HepG2 (cell line): ENCODE measurements around the gene CLBA1. TPM values are rescaled to one million over a fixed set of nuclear protein-coding genes. Genes with fewer than 3 reads are reported as not detected.
"Not testable (repeated sequence)": the region's sequence is repeated elsewhere in the genome, so short reads cannot be mapped to it uniquely, and the experiment has no call there.

ENCODE experiments used
- ATAC-seq: fragments of 200-7000 bp; cut with Tn5 transposase; 3 replicates; pipeline ENCODE4 v1.9.1; 2020; ENCODE audit warnings: mild to moderate bottlenecking, moderate library complexity
- BruUV-seq: library from RNA; stranded (reverse); fragments of 400-500 nt; replicated peaks from 2 replicates; lab custom pipeline; 2021; lab: Mats Ljungman, UMichigan
- CTCF ChIA-PET: fragments of 300-600 bp; formaldehyde crosslinking; extraction: SDS; loops from one replicate; lab custom pipeline; 2021; ENCODE audit warnings: low total read pairs, inconsistent platforms, low intra/inter-chr PET ratio; lab: Yijun Ruan, JAX
- POLR2A ChIA-PET: fragments of 350-600 bp; sonication (Branson Sonifier 250); formaldehyde crosslinking; loops from one replicate; lab custom pipeline; 2020; ENCODE audit warnings: antibody characterized with exemption, inconsistent platforms; lab: Yijun Ruan, JAX
- DNase-seq: peaks from one replicate; pipeline ENCODE4 v3.0.0-alpha.2; 2015; ENCODE audit warnings: low spot score
- FAIRE-seq: peaks from 3 replicates; lab custom pipeline; 2011; peaks lifted over from hg19 to GRCh38; lab: Jason Lieb, UNC
- H2AFZ ChIP-seq: one replicate; pipeline ENCODE4 v1.6.1; 2011; ENCODE audit warnings: low read length, inconsistent platforms
- H3K27ac ChIP-seq: fragments of 300-600 bp; 3 replicates; pipeline ENCODE4 v1.8.0; 2011; ENCODE audit warnings: mixed run types, mild to moderate bottlenecking, mixed read lengths, low read length, inconsistent platforms; ENCODE audit not compliant: insufficient read depth; ENCODE audit errors: extremely low read length
- H3K27me3 ChIP-seq, 2 experiments: fragments of 200-600 bp in 1 of 2; 2 replicates in 1 of 2; 3 replicates in 1 of 2; pipeline versions ENCODE4 v1.6.0 to v1.8.0; 2011; ENCODE audit warnings: low read length in 2 of 2, mild to moderate bottlenecking in 2 of 2, moderate library complexity in 2 of 2, inconsistent platforms in 1 of 2; ENCODE audit not compliant: insufficient read depth in 2 of 2, control insufficient read depth in 1 of 2
- H3K36me3 ChIP-seq, 2 experiments: fragments of 200-600 bp in 1 of 2; replicated peaks in 1 of 2; 2 replicates in 1 of 2; 3 replicates in 1 of 2; pipeline versions ENCODE4 v1.5.1 to v1.8.0; 2011; ENCODE audit warnings: low read length in 2 of 2, inconsistent platforms in 1 of 2; ENCODE audit not compliant: insufficient read depth in 2 of 2, control insufficient read depth in 1 of 2
- H3K4me1 ChIP-seq: 2 replicates; pipeline ENCODE4 v1.5.1; 2012; ENCODE audit warnings: low read length, inconsistent platforms; ENCODE audit not compliant: insufficient read depth
- H3K4me2 ChIP-seq: 2 replicates; pipeline ENCODE4 v1.6.0; 2011; ENCODE audit warnings: low read depth, low read length, inconsistent platforms
- H3K4me3 ChIP-seq, 3 experiments: fragments of 200-600 bp in 1 of 3; sonication (generic), shearing (Covaris generic) in 1 of 3; replicated peaks in 1 of 3; 2 replicates each; pipeline ENCODE4 v1.5.1; 2011 to 2016; ENCODE audit warnings: low read length in 3 of 3, inconsistent platforms in 2 of 3, low read depth in 2 of 3, mild to moderate bottlenecking in 2 of 3, control low read depth in 1 of 3, mixed read lengths in 1 of 3; ENCODE audit not compliant: insufficient read depth in 1 of 3
- H3K79me2 ChIP-seq: one replicate; pipeline ENCODE4 v1.6.1; 2011; ENCODE audit warnings: low read length, inconsistent platforms; ENCODE audit not compliant: insufficient read depth
- H3K9ac ChIP-seq: 2 replicates; pipeline ENCODE4 v1.6.0; 2011; ENCODE audit warnings: mild to moderate bottlenecking, low read depth, low read length, inconsistent platforms; ENCODE audit not compliant: insufficient read depth
- H3K9me3 ChIP-seq: 2 replicates; pipeline ENCODE4 v1.5.1; 2012; ENCODE audit warnings: mild to moderate bottlenecking, low read length
- H4K20me1 ChIP-seq: 2 replicates; pipeline ENCODE4 v1.6.0; 2011; ENCODE audit warnings: inconsistent platforms, mild to moderate bottlenecking, low read length, moderate library complexity; ENCODE audit not compliant: insufficient read depth
- ATF7 ChIP-seq, 2 experiments: fragments of 450-650 bp in 1 of 2; sonication (generic) in 1 of 2; formaldehyde crosslinking in 1 of 2; IDR thresholded peaks; 2 replicates each; pipeline versions ENCODE4 v1.4.0 to v1.6.1; 2016 to 2020; ENCODE audit warnings: antibody characterized with exemption in 1 of 2, mild to moderate bottlenecking in 1 of 2, missing genetic modification reagents in 1 of 2
- PHB2 ChIP-seq: fragments of 450-650 bp; IDR thresholded peaks from 2 replicates; pipeline ENCODE4 v1.6.1; 2018; ENCODE audit not compliant: partially characterized antibody
- SNAI1 ChIP-seq: sonication (generic); formaldehyde crosslinking; IDR thresholded peaks from 2 replicates; pipeline ENCODE4 v1.5.0; 2020; ENCODE audit warnings: mild to moderate bottlenecking, missing genetic modification reagents, borderline replicate concordance
- XRCC5 ChIP-seq: fragments of 200-400 bp; formaldehyde crosslinking; optimal IDR thresholded peaks from 2 replicates; pipeline ENCODE3; 2017; ENCODE audit warnings: mild to moderate bottlenecking, low read length
- YEATS4 ChIP-seq: sonication (generic); formaldehyde crosslinking; IDR thresholded peaks from 2 replicates; pipeline ENCODE4 v1.4.0; 2020; ENCODE audit warnings: missing genetic modification reagents, borderline replicate concordance
- ZNF136 ChIP-seq: sonication (generic); formaldehyde crosslinking; IDR thresholded peaks from 2 replicates; pipeline ENCODE4 v1.8.1; 2022; ENCODE audit warnings: low read depth, mild to moderate bottlenecking, moderate library complexity, missing genetic modification reagents
- ZNF563 ChIP-seq: sonication (generic); formaldehyde crosslinking; IDR thresholded peaks from 2 replicates; pipeline ENCODE4 v1.8.0; 2022; ENCODE audit warnings: mild to moderate bottlenecking, moderate library complexity, missing genetic modification reagents
- ZNF607 ChIP-seq: sonication (generic); formaldehyde crosslinking; IDR thresholded peaks from 2 replicates; pipeline ENCODE4 v1.5.1; 2020; ENCODE audit warnings: missing genetic modification reagents, mild to moderate bottlenecking, borderline replicate concordance
- ZNF672 ChIP-seq: sonication (generic); formaldehyde crosslinking; IDR thresholded peaks from 2 replicates; pipeline ENCODE4 v1.8.1; 2022; ENCODE audit warnings: missing genetic modification reagents
- ZNF781 ChIP-seq: sonication (generic); formaldehyde crosslinking; IDR thresholded peaks from 2 replicates; pipeline ENCODE4 v1.5.1; 2020; ENCODE audit warnings: borderline replicate concordance, mild to moderate bottlenecking, missing genetic modification reagents; ENCODE audit errors: not compliant biosample characterization
- WGBS: methylation state at CpG from one replicate; pipeline ENCODE4 v1.1.6; 2017; ENCODE audit warnings: low lambda C conversion rate; 5-methylcytosine and 5-hydroxymethylcytosine counted together
- in situ Hi-C: cut with HindIII; loops from 2 replicates; pipeline ENCODE4 v1.10.0; 2017; ENCODE audit warnings: low pct_unique_long_range_greater_than_20kb; ENCODE audit not compliant: extremely low pct_ligation_motif_present
- intact Hi-C: fragments of 100-400 bp; cut with micrococcal nuclease; formaldehyde crosslinking; loops from one replicate; pipeline ENCODE4 v1.10.0; 2022; ENCODE audit not compliant: unreplicated experiment
- polyA plus RNA-seq, 8 experiments: library from polyadenylated mRNA; depleted of rRNA in 3 of 8; stranded (reverse) in 7 of 8; unstranded in 1 of 8; fragments of >200 nt; fragmentation: Illumina TruSeq in 4 of 8; extraction: Trizol in 4 of 8; gene quantifications; 2 replicates each; pipeline versions ENCODE4 v1.2.1 to v1.2.3, GENCODE V29; 2011 to 2016; ENCODE audit warnings: low read depth in 4 of 8, missing spikeins in 1 of 8, mixed read lengths in 1 of 8; ENCODE audit not compliant: insufficient read depth in 1 of 8
- total RNA-seq, 5 experiments: library from RNA; depleted of rRNA; stranded (reverse); fragments of >200 nt; fragmentation: Illumina TruSeq; extraction: Trizol; gene quantifications; 2 replicates each; pipeline ENCODE4 v1.2.3, GENCODE V29; 2016; ENCODE audit warnings: low read depth in 1 of 5
- TF ChIP-seq, protein P1 (sequence below): sonication (generic); formaldehyde crosslinking; IDR thresholded peaks from 2 replicates; pipeline ENCODE4 v1.4.0; 2020; ENCODE audit warnings: low read depth, mild to moderate bottlenecking, missing genetic modification reagents

CLBA1 gene
- total and polyA plus RNA-seq, 2 of the 13 experiments (the other 11 are each of a cell fraction or from before 2014, with no cell fraction given) = 1.2 to 1.4 TPM

DNA sequence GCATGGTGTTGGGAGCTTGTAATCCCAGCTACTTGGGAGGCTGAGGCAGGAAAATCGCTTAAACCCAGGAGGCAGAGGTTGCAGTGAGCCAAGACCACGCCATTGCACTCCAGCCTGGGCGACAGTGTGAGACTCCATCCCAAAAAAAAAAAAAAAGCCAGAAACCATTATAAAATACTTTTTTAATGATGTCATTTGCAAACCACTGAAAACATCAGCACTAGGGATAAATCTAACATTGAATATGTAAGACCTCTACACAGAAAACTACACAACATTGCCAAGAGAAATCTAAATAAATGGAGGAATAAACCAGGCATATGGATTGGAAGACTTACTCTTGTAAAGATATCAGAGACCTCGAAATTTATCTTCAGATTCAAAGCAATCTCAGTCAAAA, 42.1 kb downstream of the CLBA1 start:
- TF ChIP-seq ATF7 (IDR thresholded peaks at IDR 0.05) = 0 out of 2 replicates have a peak, but pooled peaks have one; percentile 21
- ATAC-seq; POLR2A ChIA-PET; H3K36me3 ChIP-seq; H2AFZ ChIP-seq; in situ Hi-C loops; H3K79me2 ChIP-seq; H3K27ac ChIP-seq; H3K9ac ChIP-seq; BruUV-seq; H3K4me2 ChIP-seq; H4K20me1 ChIP-seq; H3K4me3 ChIP-seq; H3K4me1 ChIP-seq; CTCF ChIA-PET; H3K9me3 ChIP-seq; FAIRE-seq; intact Hi-C loops; DNase-seq; TF ChIP-seq ATF7 (CRISPR knock-in tag; IDR thresholded peaks at IDR 0.05): not testable (repeated sequence)
- peaks cover 0 to 25% of the 10 kb centered on the region in 2 experiments; a peak in 3 of 5 replicates for H3K27me3 ChIP-seq
- 12% methylated on average over 4 of the region's 4 CpGs for WGBS

DNA sequence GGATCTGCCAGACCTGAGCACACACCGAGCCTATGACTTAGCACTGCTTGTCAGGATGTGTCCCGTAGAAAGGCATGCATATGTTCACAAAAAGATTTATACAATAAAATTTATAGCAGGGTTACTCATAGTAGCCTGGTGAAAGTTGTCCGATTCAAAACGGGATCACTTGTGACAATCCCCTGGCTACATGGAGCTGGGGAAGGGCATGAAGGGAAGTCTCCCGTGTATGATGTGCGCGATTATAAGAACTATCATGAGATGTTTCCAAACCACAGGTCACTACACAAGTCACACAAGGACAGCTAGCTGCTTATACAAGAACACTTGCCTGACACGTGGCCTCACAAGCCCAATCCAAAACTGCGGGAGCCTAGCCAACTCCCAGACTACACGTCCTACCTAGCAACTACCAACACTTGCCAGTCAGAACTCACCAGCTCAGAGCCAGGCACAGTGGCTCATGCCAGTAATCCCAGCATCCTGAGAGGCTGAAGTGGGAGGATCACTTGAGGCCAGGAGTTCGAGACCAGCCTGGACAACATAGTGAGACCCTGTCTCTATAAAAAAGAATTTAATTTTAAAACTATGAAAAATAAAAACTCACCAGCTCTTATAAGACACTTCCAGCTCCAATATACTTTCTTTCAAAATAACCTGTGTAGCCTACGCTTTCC, 42.8 kb downstream of the CLBA1 start:
- no peak for TF ChIP-seq ZNF781
- TF ChIP-seq PHB2 = no peak
- no peak for TF ChIP-seq ZNF136 (CRISPR knock-in tag)
- no peak for TF ChIP-seq ZNF563 (CRISPR knock-in tag)
- TF ChIP-seq, protein P1, sequence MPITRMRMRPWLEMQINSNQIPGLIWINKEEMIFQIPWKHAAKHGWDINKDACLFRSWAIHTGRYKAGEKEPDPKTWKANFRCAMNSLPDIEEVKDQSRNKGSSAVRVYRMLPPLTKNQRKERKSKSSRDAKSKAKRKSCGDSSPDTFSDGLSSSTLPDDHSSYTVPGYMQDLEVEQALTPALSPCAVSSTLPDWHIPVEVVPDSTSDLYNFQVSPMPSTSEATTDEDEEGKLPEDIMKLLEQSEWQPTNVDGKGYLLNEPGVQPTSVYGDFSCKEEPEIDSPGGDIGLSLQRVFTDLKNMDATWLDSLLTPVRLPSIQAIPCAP (CRISPR knock-in tag) = no peak
- no peak for TF ChIP-seq ZNF607 (CRISPR knock-in tag)
- no peak for TF ChIP-seq SNAI1 (CRISPR knock-in tag)
- no peak for TF ChIP-seq XRCC5
- TF ChIP-seq YEATS4 (CRISPR knock-in tag) = no peak
- no peak for TF ChIP-seq ZNF672 (CRISPR knock-in tag)
- Histone ChIP-seq H4K20me1 (no peaks in the 10 kb centered on the region), H2AFZ (no peak overlapping the region), H3K36me3 (no peaks in the 10 kb centered on the region), H3K4me1 (peaks cover 8% of the 10 kb centered on the region), H3K4me3 (no peak overlapping the region), H3K27me3 (peaks cover 0 to 30% of the 10 kb centered on the region in 2 experiments; a peak in 3 of 5 replicates), H3K79me2 (no peaks in the 10 kb centered on the region), H3K27ac (no peak overlapping the region), H3K9me3 (no peaks in the 10 kb centered on the region), H3K4me2 (no peak overlapping the region), H3K9ac (no peak overlapping the region)
- 64% methylated on average over 10 of the region's 12 CpGs for WGBS
- ChIA-PET POLR2A (no interaction called here), CTCF (no interaction called here)
- FAIRE-seq (no peak), ATAC-seq (no peak), DNase-seq (no peak)
- no TSS peak for BruUV-seq
- intact Hi-C loops = no loop called here
- in situ Hi-C loops = no loop called here
